ENCODE data around the gene TMEM121.

DNA sequence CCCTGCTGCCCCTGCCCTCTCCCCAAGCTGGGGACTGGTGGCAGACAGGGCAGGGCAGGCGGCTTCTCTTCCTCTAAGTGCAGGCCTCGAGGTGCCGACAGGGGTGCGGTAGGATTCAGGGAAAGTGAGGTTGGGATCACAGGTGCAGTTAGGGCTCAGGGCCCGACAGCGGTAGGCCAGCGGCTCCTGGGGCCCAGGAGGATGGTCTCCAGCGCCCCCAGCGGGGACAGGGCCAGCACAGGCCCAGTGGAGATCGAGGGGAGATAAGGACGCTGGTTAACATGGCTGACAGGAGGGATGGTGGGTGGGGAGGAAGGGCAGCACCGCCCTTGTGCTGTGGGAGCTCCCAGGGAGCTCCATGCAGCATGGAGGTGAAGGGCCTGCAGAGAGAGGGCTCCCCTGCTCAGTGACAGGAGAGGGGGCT, 40.6 kb upstream of the TMEM121 start:
- TF ChIP-seq, protein P1, sequence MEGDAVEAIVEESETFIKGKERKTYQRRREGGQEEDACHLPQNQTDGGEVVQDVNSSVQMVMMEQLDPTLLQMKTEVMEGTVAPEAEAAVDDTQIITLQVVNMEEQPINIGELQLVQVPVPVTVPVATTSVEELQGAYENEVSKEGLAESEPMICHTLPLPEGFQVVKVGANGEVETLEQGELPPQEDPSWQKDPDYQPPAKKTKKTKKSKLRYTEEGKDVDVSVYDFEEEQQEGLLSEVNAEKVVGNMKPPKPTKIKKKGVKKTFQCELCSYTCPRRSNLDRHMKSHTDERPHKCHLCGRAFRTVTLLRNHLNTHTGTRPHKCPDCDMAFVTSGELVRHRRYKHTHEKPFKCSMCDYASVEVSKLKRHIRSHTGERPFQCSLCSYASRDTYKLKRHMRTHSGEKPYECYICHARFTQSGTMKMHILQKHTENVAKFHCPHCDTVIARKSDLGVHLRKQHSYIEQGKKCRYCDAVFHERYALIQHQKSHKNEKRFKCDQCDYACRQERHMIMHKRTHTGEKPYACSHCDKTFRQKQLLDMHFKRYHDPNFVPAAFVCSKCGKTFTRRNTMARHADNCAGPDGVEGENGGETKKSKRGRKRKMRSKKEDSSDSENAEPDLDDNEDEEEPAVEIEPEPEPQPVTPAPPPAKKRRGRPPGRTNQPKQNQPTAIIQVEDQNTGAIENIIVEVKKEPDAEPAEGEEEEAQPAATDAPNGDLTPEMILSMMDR (IDR thresholded peaks at IDR 0.05; ENCODE audit: insufficient read depth, low read length, poor library complexity, severe bottlenecking), result peak; percentile 28
- TF ChIP-seq EZH2phosphoT487 (conservative IDR thresholded peaks at IDR 0.05; ENCODE audit: low read length), result 0 out of 2 replicates have a peak, but pooled peaks have one; percentile 79
